GM19372 (cell line): Measurements from ENCODE around the gene SMPD4.
"Not testable (repeated sequence)": the region's sequence is repeated elsewhere in the genome, so short reads cannot be mapped to it uniquely, and the experiment has no call there.

Experiments used
- ATAC-seq: cut with Tn5 transposase; IDR thresholded peaks from one replicate; pipeline ENCODE4 v1.9.1; 2021; ENCODE audit warnings: mild to moderate bottlenecking, low read depth, moderate library complexity; ENCODE audit not compliant: unreplicated experiment

The SMPD4 gene

GRCh38 chr2:130160131-130160530 lies 21.3 kb downstream of the SMPD4 start:
- no peak for ATAC-seq

- ATAC-seq: not testable (repeated sequence)
These were observed 22.0 kb downstream of the SMPD4 start for GRCh38 chr2:130159376-130159775.

DNA sequence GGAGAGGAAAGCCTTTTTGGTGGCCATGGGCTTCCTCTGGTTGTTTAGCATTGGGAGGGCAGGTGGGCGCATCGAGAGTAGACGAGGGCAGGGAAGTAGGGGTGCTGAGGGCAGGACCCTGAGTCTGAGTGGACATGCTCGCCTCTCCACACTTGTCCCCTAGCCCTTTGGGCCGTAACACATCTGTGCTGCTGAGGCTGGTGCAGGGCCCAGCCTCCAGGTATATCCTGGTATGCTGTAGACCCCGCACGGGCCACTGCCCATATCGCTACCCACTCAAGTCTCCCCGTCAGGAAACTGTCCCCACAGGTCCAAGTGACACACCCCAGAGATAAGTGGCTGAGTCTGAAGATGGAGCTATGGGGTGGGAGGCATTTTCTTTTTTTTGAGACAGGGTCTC lies 22.8 kb downstream of the SMPD4 start:
- ATAC-seq: no peak

- peak; percentile 81 for ATAC-seq
These were observed 23.4 kb downstream of the SMPD4 start for GRCh38 chr2:130157825-130158514.

DNA sequence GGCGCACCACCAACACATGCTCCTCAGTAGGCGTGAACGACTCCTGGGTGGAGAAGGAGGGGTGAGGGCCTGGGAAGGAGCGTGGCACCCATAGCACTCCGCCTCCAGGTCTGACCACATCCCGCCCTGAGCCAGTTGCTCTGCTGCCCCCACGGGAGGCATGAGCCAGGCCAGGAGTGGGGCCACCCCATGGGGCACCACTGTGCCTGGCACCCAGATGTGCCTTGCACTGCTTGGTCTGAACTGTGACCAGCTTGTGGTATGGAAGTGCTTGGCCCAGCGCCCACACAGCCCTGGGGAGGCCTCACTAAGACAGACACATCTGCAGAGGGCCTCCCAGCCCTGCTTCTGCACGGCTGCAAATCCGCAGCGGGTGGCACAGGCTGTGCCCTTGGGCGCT lies 24.0 kb downstream of the SMPD4 start:
- ATAC-seq: peak; percentile 24

DNA sequence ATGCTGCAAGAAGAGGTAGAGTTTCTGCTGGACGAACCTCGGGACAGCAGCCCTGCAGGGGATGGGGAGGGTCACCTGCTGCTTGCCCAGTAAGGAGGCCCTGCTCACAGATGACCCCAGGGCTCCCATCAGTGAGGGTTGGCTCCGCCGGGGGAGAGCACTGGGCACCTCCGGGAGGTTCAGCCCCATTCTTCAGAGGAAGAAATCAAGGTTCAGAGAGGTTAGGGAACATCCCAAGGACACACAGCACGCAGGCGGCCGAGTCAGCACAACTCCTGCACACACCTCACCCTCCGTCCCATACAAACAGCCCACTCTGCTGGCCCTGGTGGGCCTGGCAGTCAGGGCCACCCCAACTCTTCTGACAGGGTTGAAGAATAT lies 24.8 kb downstream of the SMPD4 start:
- no peak for ATAC-seq

GRCh38 chr2:130155956-130156623 lies 25.3 kb downstream of the SMPD4 start:
- ATAC-seq: not testable (repeated sequence)

DNA sequence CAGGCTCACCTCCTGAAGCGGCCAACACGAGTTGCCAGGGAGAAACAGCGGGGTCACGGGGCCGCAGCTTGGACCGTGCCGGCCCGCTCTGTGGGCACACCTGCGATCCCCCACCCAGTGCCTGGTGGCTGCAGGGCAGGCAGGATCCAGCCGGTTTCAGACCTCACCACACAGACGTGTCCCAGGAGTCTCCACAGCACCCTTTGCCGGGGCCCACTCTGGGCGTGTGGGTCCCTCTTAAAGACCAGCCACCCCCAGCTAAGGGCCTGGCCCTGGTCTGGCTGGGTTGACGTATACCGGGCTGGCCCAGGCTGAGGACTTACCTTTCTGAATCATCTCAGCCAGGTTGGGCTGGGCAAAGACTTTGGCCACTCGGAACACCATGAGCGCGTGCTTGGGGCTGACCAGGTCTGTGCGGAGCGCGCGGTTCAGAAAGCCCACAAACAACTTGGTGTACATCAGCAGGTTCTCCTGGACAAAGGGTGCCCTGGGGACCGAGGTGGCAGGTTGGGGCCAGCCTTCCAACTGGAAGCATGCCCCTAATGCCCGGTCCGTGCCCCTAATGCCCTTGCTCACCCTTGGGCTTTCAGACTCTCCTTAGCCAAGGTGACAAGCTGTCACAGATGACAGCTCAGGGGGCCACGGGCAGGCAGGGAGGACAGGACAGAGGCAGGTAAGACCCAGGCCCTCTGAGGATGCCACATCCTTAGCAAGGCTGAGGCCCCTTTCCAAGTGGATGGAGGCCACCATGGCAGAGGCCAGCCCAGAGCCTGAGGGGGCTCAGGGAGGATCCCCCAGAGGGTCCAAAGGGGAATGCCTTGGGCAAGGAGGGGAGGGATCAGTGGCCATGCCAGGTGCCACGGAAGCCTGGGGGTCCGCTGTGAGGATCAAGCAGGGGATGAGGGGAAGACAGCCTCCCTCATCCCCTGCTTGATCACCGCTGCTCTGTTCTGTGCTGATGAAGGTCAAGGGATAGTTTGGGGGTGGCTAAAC lies 26.3 kb downstream of the SMPD4 start:
- ATAC-seq: no peak

DNA sequence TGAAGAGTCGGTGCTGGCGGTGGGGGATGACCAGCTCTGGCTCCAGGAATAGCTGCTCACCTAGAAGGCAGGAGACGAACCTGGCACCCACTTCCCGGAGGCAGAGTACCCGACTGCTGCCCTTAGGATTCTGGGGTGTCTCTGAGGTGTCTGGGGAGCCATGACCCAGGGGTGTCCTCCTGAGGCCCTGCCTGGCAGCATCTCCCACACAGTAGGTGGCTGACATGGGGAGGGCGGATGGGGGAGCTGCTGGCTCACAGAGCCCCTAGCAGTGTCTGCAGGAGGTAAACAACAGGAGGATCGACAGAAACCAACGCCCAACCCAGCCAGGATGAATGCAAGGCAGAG lies 27.0 kb downstream of the SMPD4 start:
- ATAC-seq: not testable (repeated sequence)

- ATAC-seq: not testable (repeated sequence)
These were observed 27.5 kb downstream of the SMPD4 start for GRCh38 chr2:130153721-130154422.

DNA sequence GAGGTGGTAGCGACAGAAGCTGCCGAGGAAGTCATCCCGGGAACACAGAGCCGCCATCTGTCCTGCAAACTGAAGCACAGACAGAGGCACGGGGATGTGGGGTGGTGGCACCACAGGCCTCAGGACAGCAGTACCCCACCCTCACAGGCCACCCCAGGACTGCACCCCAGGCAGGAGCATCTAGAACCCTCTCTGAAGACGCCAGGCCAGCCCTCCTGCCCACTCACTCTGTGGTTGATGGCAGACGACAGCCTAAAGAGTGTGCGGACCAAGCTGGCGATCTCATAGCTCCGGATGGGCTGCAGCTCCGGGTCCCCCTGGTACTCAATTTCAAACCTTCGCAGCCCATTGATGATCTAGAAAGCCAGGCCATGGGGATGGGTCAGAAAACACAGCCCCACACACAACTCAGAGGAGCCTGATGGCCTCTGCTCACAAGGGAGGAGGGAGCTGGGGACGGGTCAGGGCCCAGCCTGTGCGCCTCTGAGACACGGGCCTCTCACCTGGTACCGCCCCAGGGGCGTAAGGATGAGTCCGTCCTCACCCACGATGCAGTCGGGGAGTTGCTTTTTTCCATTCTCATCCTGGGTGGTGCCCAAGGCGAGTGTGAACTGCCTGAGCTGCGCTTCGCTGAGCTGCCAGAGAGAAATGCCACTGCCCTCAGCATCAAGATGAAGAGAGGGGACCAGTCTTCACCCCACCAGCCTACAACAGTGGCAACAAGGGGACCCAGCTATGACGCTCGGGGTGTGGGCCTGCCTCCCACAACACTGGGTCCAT lies 28.4 kb downstream of the SMPD4 start:
- ATAC-seq: no peak

DNA sequence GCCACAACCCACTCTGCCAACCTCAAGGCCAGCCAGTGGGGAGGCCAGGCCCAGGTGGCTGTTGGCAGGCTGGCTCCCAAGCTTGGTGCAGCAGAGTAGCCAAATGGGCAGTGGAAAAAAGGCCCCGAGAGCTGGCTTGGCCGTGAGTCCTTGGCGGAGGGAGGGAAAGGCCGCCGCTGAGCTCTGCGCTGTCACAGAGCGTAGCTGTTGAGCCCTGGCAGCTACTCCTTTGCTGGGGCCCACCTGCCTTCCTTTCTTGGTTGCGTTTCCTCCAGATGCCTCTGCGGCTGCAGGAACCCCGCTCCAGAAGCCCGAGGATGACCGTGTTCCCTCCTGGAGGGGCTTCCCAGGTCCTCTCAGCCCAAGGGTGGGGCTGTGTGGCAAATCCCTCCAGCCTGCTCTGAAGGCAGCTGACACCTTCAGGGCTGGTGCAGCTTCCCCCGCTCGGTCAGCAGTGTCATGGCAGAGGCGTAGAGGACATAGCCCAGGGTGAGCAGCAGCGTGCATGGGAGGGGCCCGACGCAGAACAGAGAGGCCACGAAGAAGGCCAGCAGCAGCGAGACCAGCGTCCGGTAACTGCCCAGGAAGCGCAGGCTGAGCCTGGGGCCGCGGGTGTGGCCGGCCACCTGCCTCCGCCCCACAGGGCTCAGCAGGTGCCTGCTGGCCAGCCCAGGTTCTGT lies 29.1 kb downstream of the SMPD4 start:
- ATAC-seq: not testable (repeated sequence)

DNA sequence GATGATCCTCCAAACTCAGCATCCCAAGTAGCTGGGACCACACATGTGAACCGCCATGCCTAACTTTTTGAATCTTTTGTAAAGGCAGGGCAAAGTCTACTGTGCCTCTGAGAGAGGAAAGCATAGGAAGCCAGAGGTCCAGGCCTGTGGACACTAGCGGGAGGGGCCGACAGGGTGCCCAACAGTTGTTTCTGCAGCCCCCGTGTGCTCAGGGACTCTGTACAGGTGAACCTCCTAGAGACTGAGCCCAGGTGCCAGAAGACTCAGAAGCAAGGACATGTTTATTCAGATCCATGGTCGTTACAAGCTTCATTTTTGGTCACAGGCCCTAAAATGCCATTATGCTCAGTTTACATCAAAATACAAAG lies 30.3 kb downstream of the SMPD4 start:
- not testable (repeated sequence) for ATAC-seq

DNA sequence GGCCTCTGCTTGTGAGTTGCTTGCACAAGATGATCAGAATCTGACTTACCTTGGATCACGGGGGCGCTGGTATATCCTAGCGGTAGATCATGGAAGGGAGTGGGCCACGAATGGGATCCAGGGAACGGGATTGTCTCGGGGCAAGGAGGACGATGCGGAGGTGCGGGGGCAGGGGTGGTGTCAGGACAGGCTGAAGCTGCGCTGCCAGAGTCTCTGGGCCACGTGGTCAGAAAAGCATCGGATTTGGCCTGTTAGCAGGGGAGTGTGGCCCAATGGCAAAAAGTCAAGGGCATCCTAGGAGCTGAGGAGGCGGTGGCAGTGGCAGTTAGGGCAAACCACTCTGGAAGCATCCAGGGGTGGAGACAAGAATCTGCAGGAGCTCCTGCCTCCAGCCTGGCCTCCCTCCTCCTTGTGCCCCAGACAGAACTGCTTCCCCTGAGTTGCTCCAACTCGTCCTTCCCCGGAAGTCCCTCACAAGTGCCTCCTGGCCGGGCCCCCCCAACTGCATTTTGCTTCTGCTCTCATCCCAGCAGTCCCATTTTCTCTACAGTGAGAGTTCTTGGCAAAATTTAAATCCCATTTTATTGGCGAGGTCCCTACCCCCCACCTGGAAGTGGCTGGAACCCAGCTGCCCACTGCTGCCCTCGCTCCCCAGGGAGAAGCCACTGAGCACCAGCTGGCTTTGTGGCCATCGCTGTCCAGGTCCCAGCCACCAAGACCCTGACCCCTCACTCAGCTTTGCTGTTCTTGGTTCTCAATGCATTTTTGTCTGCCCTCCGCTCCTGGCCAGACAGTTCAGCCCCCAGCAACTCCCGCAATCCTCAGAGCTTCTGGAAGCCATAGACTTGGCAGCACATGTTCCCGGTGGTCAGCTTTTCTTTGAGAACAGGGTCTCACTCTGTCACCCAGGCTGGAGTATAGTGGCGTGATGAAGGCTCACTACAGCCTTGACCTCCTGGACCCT lies 30.9 kb downstream of the SMPD4 start:
- ATAC-seq: no peak

DNA sequence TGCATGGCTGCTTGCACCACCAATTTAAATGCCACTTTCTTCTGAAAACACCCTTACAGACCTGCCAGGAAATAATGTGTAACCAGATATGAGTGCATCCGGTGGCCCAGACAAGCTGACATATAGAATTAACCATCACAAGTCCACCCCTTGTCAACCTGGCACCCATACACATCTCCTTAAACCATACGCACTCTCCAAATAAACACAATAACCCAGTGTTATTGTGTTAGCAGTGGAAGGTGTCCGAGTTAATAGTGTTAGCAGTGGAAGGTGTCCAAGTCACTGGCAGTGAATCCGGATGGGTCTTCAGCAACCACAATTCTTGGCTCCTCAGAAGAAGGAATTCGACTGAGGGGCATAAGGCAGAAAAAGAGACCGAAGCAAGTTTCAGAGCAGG lies 32.9 kb downstream of the SMPD4 start:
- not testable (repeated sequence) for ATAC-seq

- peak; percentile 95 for ATAC-seq
These were observed 36.4 kb downstream of the SMPD4 start, which contains the start of gene CCDC74B for GRCh38 chr2:130145006-130145414. Gene CCDC74B, minus strand, starts transcription at chr2:130145112. Its CDS starts 116 bp downstream, at chr2:130144996.

DNA sequence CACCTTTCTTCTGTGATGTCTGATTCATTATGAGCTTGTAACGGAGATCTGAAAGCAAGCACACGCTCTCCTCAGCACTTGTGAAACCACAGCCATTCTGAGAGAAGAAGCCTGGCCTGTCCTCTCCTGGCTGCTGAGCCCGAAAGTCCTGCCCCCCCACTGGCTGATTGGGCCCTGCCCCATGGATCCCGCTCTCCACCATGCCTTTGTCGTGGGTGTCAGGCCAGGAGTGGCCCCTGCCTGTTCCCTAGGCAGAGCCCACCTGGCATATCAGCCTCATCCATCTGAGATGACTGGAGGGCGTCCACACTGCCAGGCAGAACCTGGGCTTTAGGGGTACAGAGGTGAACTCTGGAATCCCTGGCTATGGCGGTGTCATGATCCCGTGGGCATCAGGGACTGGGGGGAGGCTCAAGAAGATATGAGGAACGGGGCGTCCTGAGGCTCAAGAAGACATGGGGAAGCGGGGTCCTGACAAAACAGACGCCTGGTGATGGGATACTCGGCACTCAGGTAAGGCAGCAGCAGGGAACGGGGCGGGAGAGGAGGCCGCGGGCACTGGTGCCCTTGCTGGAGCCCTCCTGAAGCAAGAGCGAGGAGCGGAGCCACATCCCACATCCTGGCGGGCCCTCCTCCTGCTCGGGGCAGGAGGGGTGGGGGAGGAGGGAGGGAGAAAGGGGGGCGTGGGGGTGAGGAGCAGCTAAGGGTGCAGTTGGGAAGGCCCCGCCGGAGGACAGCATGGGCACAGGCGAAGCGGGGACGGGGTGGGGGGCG lies 37.9 kb downstream of the SMPD4 start:
- ATAC-seq: not testable (repeated sequence)
